Upper lobe of left lung (tissue), 4 donors: ENCODE results near the gene PARN.

Experiments used
- CTCF ChIP-seq, 6 experiments: fragments of 450-650 bp in 4 of 6; fragments of 200-600 bp in 2 of 6; sonication (generic) in 2 of 6; IDR thresholded peaks; one replicate each; pipeline ENCODE4 v1.5.1; 2016 to 2019; ENCODE audit warnings: antibody characterized with exemption in 6 of 6
- POLR2AphosphoS5 ChIP-seq, 2 donors: sonication (generic); formaldehyde crosslinking; IDR thresholded peaks; one replicate each; pipeline ENCODE4 v1.5.1; 2017; ENCODE audit warnings: antibody characterized with exemption in 2 of 2

GRCh38 chr16:14539156-14539555, 90.9 kb downstream of the PARN start:
- TF ChIP-seq CTCF (IDR thresholded peaks at IDR 0.05) (no peak), POLR2AphosphoS5 (IDR thresholded peaks at IDR 0.05) (no peak)
